Caki2 (cell line): Measurements from ENCODE around the gene SORBS2. TPM values are rescaled to one million over a fixed set of nuclear protein-coding genes. Genes with fewer than 3 reads are reported as not detected.
"Not testable (repeated sequence)": the region's sequence is repeated elsewhere in the genome, so short reads cannot be mapped to it uniquely, and the experiment has no call there.

Experiments used
- DNase-seq: peaks from one replicate; pipeline ENCODE4 v3.0.0-alpha.2; 2015; ENCODE audit warnings: low read depth
- in situ Hi-C: cut with HindIII; loops from 2 replicates; pipeline ENCODE4 v1.10.0; 2016; ENCODE audit warnings: low sequenced_read_pairs, low pct_unique_long_range_greater_than_20kb, mixed read lengths
- total RNA-seq: library from RNA; depleted of rRNA; stranded (reverse); fragments of >200 nt; shearing (Covaris generic); gene quantifications from 2 replicates; pipeline ENCODE4 v1.2.3, GENCODE V29; 2014; ENCODE audit warnings: low replicate concordance

Gene SORBS2
- total RNA-seq, 1 experiment from 2014 or later: 12.8 TPM

DNA sequence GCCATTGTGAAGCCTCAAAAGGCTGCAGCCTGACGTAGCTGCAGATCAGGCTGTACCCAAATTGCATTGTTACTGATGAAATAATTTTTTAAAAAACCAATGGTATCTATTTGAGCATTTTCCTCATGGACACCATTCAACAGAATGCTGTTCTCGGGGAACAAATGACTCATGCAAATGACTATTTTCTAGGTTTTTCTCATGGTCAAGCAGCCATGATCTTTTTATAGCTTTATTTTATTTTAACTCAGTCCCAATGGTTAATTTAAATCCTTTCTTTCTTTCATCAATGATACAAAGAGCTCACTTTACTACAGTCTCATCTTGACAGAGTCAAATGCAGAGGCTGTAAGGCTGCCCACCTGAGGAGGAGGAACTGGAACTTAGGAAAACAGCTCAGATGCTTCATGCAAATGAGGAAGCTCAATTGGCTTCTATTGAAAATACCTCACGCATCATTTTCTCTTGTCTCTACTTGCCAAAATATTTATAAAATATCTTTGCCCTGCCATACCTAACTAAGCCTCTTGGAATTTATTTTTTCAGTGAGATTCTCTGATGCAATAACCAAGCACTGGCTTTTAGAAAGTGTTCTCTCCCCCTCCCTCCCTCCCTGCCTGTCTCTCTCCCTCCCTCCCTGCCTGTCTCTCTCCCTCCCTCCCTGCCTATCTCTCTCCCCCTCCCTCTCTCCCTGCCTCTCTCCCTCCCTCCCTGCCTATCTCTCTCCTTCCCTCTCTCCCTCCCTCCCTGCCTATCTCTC lies 81.0 kb downstream of the SORBS2 start:
- DNase-seq: no peak
- in situ Hi-C loops: no loop called here

DNA sequence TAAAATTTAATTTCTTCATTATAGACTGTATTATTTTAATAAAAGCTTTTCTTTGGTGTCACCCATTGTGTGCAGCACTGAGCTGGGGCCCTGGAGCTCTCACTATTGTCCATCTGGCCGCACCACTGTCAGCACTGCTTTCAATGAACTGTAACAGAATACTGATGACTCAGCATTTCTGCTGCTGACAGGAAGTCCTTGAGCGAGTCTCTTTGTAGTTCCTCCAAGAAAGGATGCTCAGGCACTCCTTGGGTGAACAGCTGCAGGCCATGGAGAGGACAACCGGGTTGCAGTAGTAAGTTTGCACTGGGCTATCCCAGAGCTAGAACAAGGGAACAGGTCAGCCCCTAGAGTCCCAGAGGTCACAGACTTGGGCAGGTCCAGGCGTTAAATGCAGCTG lies 81.6 kb downstream of the SORBS2 start:
- in situ Hi-C loops: no loop called here
- peak; percentile 25 for DNase-seq

DNA sequence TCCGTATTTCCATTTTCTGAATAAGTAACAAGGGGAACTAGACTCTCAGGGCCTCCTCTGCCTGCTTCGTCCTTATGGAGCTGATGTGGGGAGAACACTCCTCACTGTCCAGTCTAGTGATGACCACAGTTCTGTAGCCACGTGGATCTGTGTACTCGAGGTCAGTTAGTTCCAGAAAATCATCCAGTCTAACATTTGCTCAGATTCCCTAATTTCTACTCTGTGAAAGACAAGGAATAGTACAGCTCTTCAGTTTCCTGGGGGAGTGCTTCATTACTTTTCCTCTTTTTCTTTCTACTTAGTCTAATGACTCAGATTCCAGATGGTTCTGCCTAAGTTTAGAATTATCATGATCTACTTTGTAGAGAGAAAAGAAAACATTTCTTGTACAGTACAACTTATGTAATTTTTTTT lies 82.6 kb downstream of the SORBS2 start:
- in situ Hi-C loops: no loop called here
- no peak for DNase-seq

DNA sequence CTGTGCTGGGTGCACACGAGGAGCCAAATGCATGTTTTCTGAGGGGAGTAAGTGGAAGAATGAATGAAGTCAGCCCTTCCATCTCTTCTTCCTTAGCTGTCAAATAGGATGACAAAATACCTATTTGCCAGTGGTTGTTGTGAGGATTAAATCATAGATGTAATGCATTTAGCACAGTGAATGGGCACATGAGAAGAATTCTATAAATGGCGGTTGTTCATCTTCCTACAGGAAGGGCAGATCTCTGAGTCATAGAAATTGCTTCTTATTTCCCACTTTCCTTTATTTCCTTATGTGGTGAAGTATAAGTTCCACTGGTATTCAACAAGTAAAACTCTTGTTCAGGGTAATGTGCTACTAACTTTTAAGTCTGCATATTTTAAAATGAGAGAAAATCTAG lies 83.1 kb downstream of the SORBS2 start:
- no peak for DNase-seq
- in situ Hi-C loops: no loop called here

DNA sequence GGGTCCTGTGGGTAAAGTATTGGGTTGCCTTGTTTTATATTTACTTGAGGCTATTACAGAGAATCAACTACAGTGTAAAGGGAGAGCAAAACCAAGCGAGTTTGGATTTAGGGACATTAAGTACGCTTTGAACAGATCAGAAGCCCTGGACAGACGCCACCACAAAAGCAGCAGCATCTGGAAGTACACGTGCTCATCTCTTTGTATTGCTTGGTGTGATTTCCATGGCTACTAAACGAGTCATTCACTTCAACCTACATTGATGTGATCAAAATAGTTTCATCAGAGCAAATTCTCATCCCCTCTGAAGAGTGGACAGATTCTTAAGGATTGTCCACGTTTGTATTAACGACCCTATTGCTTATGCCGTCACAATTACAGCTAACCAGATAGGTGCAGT lies 85.1 kb downstream of the SORBS2 start:
- no peak for DNase-seq
- in situ Hi-C loops: no loop called here

DNA sequence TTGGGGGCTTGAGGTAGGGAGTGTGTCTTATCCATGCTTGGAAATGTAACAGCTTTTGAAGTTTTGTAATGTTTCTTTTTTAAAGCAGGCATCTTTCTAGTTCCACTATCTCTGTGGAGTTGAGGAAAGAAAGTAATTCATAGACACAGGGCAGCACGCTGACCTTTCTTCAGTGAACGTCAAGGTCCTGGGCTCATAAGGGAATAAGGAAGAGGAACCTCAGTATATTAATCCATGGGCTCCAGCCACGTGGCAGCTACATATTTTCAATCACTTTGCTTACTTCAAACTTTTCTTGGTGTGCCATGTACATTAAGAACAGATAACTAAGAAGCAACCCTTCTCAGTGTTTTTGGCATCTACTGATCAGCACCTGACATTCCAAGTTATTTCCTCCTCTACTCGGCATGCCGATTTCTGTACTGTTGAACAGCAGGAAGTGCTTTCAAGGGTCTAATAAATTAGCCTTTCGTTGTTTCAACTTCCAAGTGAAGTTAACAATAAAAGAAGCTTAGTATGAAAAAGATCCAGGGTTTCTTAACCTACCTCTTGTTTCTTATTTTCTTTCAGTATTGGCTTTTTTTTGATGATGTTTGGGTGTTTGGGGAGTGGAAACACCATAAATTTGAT lies 88.2 kb downstream of the SORBS2 start:
- in situ Hi-C loops: no loop called here
- DNase-seq: no peak

DNA sequence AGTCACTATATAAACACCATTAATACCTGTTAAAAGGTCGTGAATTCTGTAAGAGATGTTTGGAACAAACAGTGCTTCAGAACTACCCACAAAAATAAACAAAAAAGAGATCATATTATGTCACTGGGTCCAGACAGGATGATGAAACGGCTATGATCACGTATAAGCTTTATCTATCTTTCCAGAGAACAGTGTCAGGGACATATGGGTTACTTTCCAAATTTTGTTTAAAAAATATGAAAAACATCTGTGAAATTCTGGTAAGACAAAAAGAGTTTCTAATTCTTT lies 90.0 kb downstream of the SORBS2 start:
- no peak for DNase-seq
- in situ Hi-C loops: no loop called here

DNA sequence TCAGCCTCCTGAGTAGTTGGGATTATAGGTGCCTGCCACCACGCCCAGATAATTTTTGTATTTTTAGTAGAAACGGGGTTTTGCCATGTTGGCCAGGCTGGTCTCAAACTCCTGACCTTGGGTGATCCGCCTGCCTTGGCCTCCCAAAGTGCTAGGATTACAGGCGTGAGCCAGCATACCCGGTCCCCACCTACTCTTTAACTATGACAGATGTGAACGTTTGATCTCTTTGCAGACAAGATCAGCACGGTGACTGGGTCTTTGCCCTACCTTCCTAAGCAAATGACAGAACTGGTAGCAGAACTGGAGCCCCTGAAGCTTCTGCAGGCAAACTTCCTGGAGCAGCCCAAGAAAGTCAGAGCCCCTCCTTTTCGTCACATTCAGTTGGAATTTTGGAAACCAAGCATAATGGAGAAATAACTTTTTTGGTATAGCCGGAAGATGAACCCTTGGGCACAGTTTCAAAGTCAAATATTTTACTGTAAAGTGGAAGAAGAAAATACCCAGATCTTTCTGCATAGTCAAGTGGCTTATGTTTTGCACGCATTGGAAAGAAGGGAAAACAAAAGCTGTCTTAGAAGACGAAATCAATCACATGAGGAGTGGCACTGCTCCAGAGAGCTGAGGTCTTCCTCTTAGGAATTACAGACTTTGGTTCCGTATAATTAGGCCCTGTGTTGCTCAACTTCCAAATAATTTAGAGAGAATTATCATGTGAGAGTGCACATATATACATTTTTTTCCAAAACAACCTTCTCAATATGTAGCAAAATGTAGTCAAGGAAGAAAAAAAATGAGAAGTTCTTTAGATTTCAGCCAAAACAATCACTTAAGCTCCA lies 90.6 kb downstream of the SORBS2 start:
- peak; percentile 58 for DNase-seq
- in situ Hi-C loops: no loop called here

DNA sequence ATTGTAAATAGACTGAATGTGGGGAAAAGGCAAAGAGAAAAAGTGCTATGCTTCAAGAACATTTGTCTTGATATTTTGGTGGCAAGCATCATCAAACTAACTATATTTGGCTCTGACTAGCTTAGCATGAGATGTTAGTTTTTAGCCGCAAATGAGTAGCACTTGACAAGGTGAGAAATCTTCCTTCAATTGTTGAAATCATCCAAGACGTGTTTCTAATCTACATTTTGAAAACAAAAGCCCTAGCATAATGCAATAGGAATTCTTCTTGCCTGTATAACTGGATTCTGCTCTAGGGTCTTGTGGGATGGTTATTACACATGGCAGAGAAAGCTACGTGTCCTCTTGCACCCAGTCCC lies 92.5 kb downstream of the SORBS2 start:
- in situ Hi-C loops: no loop called here
- DNase-seq: no peak

DNA sequence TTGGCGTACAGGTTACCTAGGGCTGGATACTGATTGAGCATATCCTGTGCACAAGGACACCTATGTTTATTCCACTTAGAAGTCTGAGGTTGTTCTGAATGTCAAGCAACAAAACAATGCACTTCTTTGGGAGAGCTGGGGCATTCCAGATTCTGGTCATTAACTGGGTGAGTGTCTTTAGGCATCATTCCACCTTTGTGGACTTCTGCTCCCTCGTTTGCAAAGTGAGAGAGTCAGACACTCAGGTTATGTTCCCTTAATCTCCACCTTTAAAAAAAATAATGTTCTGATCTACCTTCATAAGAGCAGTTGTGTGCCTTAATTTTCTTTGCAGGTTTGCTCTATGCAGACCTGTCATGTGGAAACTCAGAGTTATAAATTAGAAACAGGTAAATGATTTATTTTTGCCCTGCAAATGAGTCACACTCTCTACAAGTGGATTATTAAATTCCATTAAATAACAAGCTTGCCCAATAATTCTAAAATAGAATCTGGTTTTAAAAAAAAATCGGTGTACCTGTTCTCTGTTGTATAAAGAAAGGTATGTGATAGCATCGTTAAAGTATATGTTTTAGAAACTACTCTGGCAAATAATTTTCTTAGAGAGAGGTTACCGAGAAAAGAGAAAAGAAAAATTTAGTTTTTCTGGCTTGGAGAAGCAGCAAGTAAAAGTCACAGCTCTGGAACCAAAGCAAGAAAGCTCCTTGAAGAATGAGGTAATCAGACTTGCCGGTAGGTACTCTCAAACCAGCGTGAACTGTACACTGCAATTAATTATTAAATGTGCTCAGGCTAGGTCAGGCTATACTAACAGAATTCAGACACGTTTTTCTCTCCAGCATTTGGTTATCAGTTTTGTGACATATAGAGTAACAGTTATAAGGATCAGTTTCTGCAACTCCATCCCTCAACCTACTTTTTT lies 93.2 kb downstream of the SORBS2 start:
- in situ Hi-C loops: no loop called here
- DNase-seq: peak; percentile 55

DNA sequence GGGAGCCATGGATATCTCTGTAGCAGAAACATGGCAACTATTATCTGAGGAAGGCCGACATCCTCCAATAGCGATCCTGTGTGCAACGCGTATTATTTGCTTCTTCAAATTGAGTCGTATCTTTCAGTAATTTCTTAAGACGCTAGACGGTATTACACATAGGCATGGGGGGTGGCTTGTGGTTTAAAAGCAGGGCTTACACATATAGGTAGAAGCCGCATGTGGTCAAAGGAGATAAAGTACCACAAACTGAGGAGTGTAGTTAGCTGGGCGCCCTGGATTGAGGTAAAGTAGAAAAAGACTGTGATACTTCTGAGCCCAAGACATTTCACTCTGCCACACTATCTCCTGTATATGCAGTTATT lies 94.6 kb downstream of the SORBS2 start:
- in situ Hi-C loops: no loop called here
- DNase-seq: no peak

DNA sequence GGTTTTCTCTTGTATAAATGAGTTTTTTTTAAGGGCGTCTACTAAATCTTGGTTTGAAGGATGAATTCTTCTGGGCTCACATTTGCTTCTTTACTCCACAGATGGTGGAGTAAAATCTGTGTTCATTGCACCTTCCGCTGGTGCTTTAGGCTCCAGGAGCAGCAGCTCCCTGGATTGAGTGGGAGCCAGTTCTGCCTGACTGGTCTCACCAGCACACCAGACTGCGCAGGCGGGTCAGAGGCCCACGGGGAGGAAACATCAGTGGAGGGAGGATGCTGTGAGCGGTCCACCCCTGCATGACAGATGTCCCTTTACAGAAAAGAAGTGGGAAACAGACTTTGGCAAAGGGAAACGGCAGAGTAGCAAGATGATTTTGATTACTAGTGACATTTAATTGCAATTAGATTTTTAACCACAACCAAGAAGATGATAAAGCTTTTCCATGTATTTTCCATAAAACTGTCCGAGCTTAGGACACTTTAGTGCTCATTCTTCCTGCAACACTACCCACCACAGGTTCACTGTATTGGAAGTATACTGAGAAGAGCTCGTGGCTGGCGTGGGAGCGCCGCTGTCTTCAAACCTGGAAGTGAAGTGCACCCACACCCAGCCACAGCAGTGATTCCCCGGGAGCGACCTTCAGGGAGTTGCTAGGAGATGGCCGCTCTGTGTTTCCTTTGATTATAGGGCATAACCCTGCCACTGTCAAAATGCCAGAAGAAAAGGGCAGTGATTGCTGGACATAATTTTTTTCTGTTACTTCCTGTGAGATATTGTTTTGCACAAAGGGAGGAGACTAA lies 95.2 kb downstream of the SORBS2 start:
- DNase-seq: no peak
- in situ Hi-C loops: no loop called here

DNA sequence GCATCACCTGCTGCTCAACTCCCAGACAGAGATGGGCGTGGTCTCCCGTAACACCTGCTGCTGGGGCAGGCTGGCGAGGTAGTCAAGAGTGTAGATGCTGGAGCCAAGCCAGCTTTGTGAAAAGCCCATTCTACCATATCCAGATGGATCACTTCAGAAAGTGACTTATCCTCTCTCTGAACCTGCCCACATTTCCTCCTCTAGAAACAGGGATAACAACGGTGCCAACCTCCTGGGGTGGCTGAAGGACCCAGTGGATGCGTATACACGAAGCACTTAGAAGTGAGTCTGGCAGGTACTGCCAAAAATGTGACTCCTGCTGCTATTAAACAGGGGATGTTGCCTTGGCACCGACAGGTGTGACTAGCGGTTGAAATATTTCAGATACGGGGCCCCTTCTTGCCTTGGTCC lies 95.8 kb downstream of the SORBS2 start:
- in situ Hi-C loops: no loop called here
- DNase-seq: no peak

DNA sequence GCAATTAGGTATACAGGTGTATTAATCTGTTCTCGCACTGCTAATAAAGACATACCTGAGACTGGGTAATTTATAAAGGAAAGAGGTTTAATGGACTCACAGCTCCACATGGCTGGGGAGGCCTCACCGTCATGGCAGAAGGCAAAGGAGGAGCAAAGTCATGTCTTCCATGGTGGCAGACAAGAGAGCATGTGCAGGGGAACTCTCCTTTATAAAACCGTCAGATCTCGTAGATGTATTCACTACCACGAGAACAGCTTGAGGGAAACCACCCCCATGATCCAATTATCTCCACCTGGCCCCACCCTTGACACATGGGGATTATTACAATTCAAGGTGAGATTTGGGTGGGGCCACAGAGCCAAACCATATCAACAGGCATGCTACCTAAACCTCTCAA lies 97.5 kb downstream of the SORBS2 start:
- DNase-seq: not testable (repeated sequence)

DNA sequence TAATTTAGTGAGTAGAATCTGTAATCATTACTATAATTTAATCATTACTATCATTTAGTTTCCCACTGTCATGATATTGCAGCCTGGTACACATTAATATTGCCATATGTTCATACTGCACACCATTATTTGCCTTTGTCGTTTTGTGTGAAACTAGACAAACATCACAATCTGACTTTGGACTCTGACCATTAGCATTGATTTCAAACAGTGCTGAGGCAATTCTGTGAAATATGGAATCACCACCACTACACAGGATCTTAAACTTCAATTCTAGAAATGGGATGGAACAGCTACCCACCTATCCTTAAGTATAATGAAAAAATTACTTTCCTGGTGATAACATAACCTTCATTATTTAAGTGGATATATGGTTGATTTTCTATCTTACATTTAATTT lies 98.3 kb downstream of the SORBS2 start:
- no peak for DNase-seq
- in situ Hi-C loops: no loop called here

More for the DNA sequence above, 97.5 kb downstream of the SORBS2 start:
- in situ Hi-C loops: not testable (repeated sequence)

DNA sequence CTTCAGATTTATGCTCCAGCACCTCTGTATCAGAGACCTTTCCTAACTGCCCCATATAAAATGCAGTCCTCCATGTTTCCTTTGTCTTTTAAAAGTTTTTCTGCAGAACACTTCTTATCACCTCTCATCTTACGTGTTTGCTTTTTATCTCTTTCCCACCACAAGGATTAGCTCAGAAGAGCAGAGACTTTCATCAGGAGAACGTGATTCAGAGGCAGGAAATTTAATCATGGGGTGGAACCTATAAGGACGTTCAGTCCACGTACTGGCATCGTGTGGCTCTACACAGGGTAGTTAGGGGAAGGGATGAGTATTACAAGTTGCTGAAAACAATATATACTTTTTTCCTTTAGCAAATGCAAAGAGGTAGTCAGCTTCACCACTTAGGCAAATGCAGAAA lies 98.7 kb downstream of the SORBS2 start:
- in situ Hi-C loops: no loop called here
- no peak for DNase-seq

DNA sequence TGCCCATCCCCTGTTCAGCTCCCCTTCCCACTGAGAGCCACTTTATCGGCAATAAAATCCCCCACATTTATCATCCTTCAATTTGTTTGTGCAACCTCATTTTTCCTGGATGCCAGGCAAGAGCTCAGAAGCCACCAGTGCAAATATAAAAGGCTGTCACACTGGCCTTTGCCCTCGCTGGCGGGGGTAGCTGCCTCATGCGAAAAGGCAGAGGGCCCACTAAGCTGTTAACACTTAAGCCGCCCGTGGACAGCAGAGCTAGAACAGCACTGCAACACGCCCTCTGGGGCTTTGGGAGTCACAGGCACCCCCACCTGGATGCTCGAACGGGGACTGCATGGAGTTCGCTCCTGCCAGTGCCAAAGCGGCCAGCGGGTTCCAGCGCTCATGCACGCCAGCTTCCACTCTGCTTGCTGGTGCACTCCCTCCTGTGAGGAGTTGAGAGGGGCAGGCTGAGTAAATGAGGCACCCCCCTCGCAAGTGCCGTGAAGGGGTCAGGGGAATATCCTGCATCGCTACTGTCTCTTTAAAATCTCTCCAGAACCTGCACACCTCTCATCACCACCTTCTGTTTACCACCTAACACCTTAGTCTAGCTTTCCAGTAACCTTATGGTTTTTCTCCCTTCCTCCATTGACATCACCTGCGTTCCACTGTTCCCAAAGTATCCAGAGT lies 99.5 kb downstream of the SORBS2 start:
- in situ Hi-C loops: no loop called here

More for the DNA sequence above, 99.5 kb downstream of the SORBS2 start:
- DNase-seq: no peak
